ENCODE results near the gene TAS2R39. TPM values are rescaled to one million over a fixed set of nuclear protein-coding genes. Genes with fewer than 3 reads are reported as not detected.

TAS2R39 gene
- total and polyA plus RNA-seq, 7 donors: 0.10 TPM; not detected in 6

GRCh38 chr7:143214789-143215679, 31.8 kb downstream of the TAS2R39 start:
- DNase-seq (peak in 1 of 2 donors; percentile 31), ATAC-seq (peak; percentile 81 to 93 (median 84))
- Histone ChIP-seq H3K4me3 (no peak overlapping the region), H3K27ac (no peak overlapping the region), H3K9me3 (peaks cover 3% of the 10 kb centered on the region), H3K36me3 (ENCODE audit: insufficient read depth in 1 of 2, low read depth in 1 of 2) (no peaks in the 10 kb centered on the region), H3K27me3 (ENCODE audit: insufficient read depth in 3 of 3, low read length in 2 of 3) (no peaks in the 10 kb centered on the region), H3K4me1 (no peaks in the 10 kb centered on the region)
- 15 to 19% (median 15%) methylated on average over 8 of the region's 8 CpGs for WGBS, 3 donors
- peak; percentile 100 for TF ChIP-seq CTCF (IDR thresholded peaks at IDR 0.05)
- intact Hi-C loops (cut with DNase I): loop anchor here (1.0 to 10.0 kb wide), 4 partner anchors 206 to 360 kb away; partner anchors contain the start of gene EPHB6 (in 2 of the 2)

GRCh38 chr7:143216151-143216550, 32.9 kb downstream of the TAS2R39 start:
- 85 to 88% (median 87%) methylated on average over 6 of the region's 6 CpGs for WGBS, 3 donors
- no peak for DNase-seq
- Histone ChIP-seq H3K4me1 (no peaks in the 10 kb centered on the region), H3K36me3 (ENCODE audit: insufficient read depth in 1 of 2, low read depth in 1 of 2) (no peaks in the 10 kb centered on the region), H3K9me3 (peaks cover 3% of the 10 kb centered on the region), H3K27ac (no peak overlapping the region), H3K27me3 (ENCODE audit: insufficient read depth in 3 of 3, low read length in 2 of 3) (no peaks in the 10 kb centered on the region), H3K4me3 (no peak overlapping the region)
- intact Hi-C loops (cut with DNase I): loop anchor here in 1 of 2 donors (10.0 kb wide), 1 partner anchor 361 kb away; the partner anchor contains the start of gene EPHB6
- no peak for ATAC-seq
- TF ChIP-seq CTCF (IDR thresholded peaks at IDR 0.05): no peak

GRCh38 chr7:143216686-143217085, 33.5 kb downstream of the TAS2R39 start:
- Histone ChIP-seq H3K9me3 (peaks cover 2% of the 10 kb centered on the region), H3K27ac (no peak overlapping the region), H3K36me3 (ENCODE audit: insufficient read depth in 1 of 2, low read depth in 1 of 2) (no peaks in the 10 kb centered on the region), H3K4me1 (no peaks in the 10 kb centered on the region), H3K4me3 (no peak overlapping the region), H3K27me3 (ENCODE audit: insufficient read depth in 3 of 3, low read length in 2 of 3) (no peaks in the 10 kb centered on the region)
- 88 to 97% (median 90%) methylated on average over 2 of the region's 2 CpGs for WGBS, 3 donors
- ATAC-seq (no peak), DNase-seq (no peak)
- no peak for TF ChIP-seq CTCF (IDR thresholded peaks at IDR 0.05)
- intact Hi-C loops (cut with DNase I): loop anchor here in 1 of 2 donors (10.0 kb wide), 1 partner anchor 362 kb away; the partner anchor contains the start of gene EPHB6

GRCh38 chr7:143217806-143218205, 34.6 kb downstream of the TAS2R39 start:
- Histone ChIP-seq H3K4me1 (no peaks in the 10 kb centered on the region), H3K27me3 (ENCODE audit: insufficient read depth in 3 of 3, low read length in 2 of 3) (no peaks in the 10 kb centered on the region), H3K4me3 (no peak overlapping the region), H3K27ac (no peak overlapping the region), H3K9me3 (no peaks in the 10 kb centered on the region), H3K36me3 (ENCODE audit: insufficient read depth in 1 of 2, low read depth in 1 of 2) (no peaks in the 10 kb centered on the region)
- no peak for TF ChIP-seq CTCF (IDR thresholded peaks at IDR 0.05)
- 48 to 77% (median 59%) methylated on average over 2 of the region's 2 CpGs for WGBS, 3 donors
- no peak for ATAC-seq
- DNase-seq: no peak
- intact Hi-C loops (cut with DNase I): loop anchor here in 1 of 2 donors (10.0 kb wide), 1 partner anchor 363 kb away; the partner anchor contains the start of gene EPHB6

Data from psoas muscle (tissue), 8 donors.